Tongue (tissue), 2 donors: ENCODE results near the gene ABTB2. TPM values are rescaled to one million over a fixed set of nuclear protein-coding genes. Genes with fewer than 3 reads are reported as not detected.

Experiments used
- DNase-seq: peaks from one replicate; pipeline ENCODE4 v3.0.0-alpha.2; 2015
- total RNA-seq: library from RNA; depleted of rRNA; stranded (reverse); fragments of >200 nt; gene quantifications from one replicate; pipeline ENCODE4 v1.2.3, GENCODE V29; 2014

Gene ABTB2
- total RNA-seq, 1 donor from 2014 or later: 19.9 TPM

GRCh38 chr11:34360046-34360445 is 2.2 kb upstream of the ABTB2 start:
- no peak for DNase-seq

GRCh38 chr11:34359548-34359891 is 1.7 kb upstream of the ABTB2 start:
- no peak for DNase-seq

GRCh38 chr11:34358728-34359547 is 1.1 kb upstream of the ABTB2 start:
- peak; percentile 95 for DNase-seq

- DNase-seq: peak; percentile 81
Measured at GRCh38 chr11:34358258-34358727, 483 bp upstream of the ABTB2 start.

GRCh38 chr11:34356913-34357700 is 703 bp downstream of the ABTB2 start:
- peak; percentile 78 for DNase-seq

GRCh38 chr11:34356576-34356912 is 1.3 kb downstream of the ABTB2 start:
- peak; percentile 41 for DNase-seq

- DNase-seq: no peak
Measured at GRCh38 chr11:34356130-34356529, 1.7 kb downstream of the ABTB2 start.

- DNase-seq: no peak
Measured at GRCh38 chr11:34355726-34356125, 2.1 kb downstream of the ABTB2 start.

GRCh38 chr11:34354782-34355181 is 3.0 kb downstream of the ABTB2 start:
- DNase-seq: no peak

GRCh38 chr11:34353881-34354280 is 3.9 kb downstream of the ABTB2 start:
- no peak for DNase-seq

GRCh38 chr11:34351687-34352469 is 5.9 kb downstream of the ABTB2 start:
- DNase-seq: no peak

- DNase-seq: no peak
Measured at GRCh38 chr11:34351051-34351450, 6.8 kb downstream of the ABTB2 start.

GRCh38 chr11:34349882-34350281 is 7.9 kb downstream of the ABTB2 start:
- DNase-seq: no peak

GRCh38 chr11:34348919-34349318 is 8.9 kb downstream of the ABTB2 start:
- DNase-seq: peak; percentile 54

GRCh38 chr11:34348096-34348495 is 9.7 kb downstream of the ABTB2 start:
- peak; percentile 55 for DNase-seq

GRCh38 chr11:34346551-34346950 is 11.3 kb downstream of the ABTB2 start:
- peak; percentile 69 for DNase-seq

GRCh38 chr11:34345991-34346480 is 11.8 kb downstream of the ABTB2 start:
- peak; percentile 94 for DNase-seq

GRCh38 chr11:34345540-34345876 is 12.3 kb downstream of the ABTB2 start:
- DNase-seq: peak; percentile 92

GRCh38 chr11:34344768-34345539 is 12.9 kb downstream of the ABTB2 start:
- DNase-seq: no peak

GRCh38 chr11:34344410-34344767 is 13.4 kb downstream of the ABTB2 start:
- DNase-seq: no peak

- DNase-seq: no peak
Measured at GRCh38 chr11:34343686-34344085, 14.1 kb downstream of the ABTB2 start.

- no peak for DNase-seq
Measured at GRCh38 chr11:34343153-34343552, 14.7 kb downstream of the ABTB2 start.
